OCI-LY1 (cell line): Measurements from ENCODE around the gene TTC21A.

ENCODE experiments used
- CTCF ChIP-seq: fragments of 200-600 bp; sonication (generic), shearing (Covaris generic); IDR thresholded peaks from 2 replicates; pipeline ENCODE4 v1.5.1; 2017; ENCODE audit warnings: mild to moderate bottlenecking, antibody characterized with exemption, low read length, moderate library complexity, mixed read lengths
- EZH2 ChIP-seq: fragments of 200-600 bp; sonication (generic), shearing (Covaris generic); IDR thresholded peaks from 2 replicates; pipeline ENCODE4 v1.8.0; 2017; ENCODE audit warnings: borderline replicate concordance, mixed run types, mild to moderate bottlenecking, antibody characterized with exemption, low read length, moderate library complexity, mixed read lengths

GRCh38 chr3:39097716-39098472 is 9.6 kb upstream of the TTC21A start:
- TF ChIP-seq CTCF (no peak), EZH2 (no peak)
